Measurements from ENCODE around the gene C12orf57. TPM values are rescaled to one million over a fixed set of nuclear protein-coding genes. Genes with fewer than 3 reads are reported as not detected.

C12orf57 gene, protein sequence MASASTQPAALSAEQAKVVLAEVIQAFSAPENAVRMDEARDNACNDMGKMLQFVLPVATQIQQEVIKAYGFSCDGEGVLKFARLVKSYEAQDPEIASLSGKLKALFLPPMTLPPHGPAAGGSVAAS
- total RNA-seq: 114 and 150 TPM in 2 replicates

DNA sequence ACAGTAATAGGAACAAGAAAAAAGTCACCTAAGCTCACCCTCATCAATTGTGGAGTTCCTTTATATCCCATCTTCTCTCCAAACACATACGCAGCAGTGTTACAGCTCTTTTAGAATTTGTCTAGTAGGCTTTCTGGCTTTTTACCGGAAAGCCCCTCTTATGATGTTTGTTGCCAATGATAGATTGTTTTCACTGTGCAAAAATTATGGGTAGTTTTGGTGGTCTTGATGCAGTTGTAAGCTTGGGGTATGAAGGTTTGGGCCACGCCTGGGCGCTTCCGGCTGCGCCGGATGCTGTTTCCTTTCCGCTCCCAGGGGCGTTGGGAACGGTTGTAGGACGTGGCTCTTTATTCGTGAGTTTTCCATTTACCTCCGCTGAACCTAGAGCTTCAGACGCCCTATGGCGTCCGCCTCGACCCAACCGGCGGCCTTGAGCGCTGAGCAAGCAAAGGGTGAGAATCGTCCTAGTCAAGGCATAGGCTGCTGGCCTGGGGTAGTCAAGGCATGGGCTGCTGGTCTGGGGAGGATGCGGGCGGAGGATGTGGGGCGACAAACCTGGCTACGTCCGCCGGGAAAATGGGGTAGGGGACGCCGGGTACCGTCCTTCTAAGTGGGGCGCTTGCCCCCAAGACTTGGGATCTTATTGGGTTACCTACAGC, at the start of gene C12orf57, which contains the start of gene RNU7-1:
Gene C12orf57, plus strand, starts transcription at position 301 of the 659 bp plus-strand sequence. Its CDS starts 100 bp downstream, at position 401.
Gene RNU7-1, plus strand, starts transcription at position 95 of the 659 bp plus-strand sequence.

DNA sequence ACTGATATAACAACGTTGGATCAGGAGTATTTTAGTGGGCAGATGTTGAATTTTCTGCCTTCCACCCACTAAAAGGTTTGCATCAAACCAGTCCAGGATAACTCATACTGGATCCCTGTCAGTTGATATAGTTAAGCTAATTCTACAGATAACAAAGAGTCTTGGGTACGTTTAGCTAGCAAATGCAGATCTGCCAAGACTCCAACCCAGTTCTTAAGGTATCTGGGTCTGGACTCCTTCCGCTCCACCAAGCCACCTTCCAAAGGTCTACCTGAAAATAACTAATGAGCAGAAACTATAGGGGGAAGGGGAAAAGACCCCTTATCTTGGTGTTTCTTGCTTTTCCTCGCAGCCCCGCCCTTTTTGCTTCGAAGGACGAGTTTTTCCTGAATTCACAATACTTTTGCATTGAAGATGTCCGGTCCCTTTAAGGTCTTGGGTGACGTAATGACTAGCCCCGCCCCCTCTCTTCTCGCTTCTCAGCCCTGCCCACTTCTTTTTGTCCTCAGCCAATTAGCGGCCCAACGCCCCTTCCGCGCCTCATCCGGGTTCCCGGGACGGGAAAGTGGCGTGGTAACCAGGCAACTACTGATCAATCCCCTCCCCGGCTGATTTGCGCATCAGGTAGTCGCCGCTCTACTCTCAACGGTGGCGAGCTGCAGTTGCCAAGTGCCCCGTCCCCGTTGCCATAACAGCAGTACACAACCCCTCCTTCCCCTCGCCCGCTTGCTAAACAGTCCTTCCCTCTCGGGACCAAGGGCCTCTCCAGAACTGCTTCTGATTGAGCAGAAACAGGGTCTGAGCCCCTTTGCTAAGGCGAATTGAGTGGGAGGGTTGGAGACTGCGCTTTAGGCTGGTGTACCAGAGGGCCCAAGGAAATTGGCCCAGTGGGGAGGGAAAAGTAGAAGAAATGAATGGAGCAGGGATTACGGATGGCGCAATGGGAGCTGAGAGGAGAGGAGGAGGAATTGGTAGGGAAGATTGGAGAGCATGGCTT, 39.2 kb upstream of the C12orf57 start, which contains the start of gene LRRC23:
Gene LRRC23, plus strand, starts transcription at position 543 of the 997 bp plus-strand sequence. CDS start 812 bp downstream, outside the sequence.

DNA sequence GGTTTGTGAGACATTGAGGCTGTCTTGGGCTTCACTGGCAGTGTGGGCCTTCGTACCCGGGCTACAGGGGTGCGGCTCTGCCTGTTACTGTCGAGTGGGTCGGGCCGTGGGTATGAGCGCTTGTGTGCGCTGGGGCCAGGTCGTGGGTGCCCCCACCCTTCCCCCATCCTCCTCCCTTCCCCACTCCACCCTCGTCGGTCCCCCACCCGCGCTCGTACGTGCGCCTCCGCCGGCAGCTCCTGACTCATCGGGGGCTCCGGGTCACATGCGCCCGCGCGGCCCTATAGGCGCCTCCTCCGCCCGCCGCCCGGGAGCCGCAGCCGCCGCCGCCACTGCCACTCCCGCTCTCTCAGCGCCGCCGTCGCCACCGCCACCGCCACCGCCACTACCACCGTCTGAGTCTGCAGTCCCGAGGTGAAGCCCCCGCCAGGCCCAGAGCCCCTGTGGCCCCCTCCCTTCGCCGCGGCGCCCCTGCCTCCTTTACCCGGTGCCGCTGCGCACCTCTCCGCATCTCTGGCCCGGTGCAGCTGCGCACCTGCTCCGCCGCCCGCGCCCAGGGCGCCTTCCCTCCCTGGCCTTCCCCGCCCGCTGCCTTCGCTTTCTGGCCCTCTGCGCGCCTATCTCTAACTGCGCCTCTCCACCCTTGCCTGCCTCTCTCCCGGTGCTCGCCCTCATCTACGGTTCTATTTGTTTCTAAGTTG, 29.4 kb upstream of the C12orf57 start, which contains the start of gene ENO2:
Gene ENO2, plus strand, starts transcription at position 335 of the 701 bp plus-strand sequence. CDS start 1,253 bp downstream, outside the sequence.

DNA sequence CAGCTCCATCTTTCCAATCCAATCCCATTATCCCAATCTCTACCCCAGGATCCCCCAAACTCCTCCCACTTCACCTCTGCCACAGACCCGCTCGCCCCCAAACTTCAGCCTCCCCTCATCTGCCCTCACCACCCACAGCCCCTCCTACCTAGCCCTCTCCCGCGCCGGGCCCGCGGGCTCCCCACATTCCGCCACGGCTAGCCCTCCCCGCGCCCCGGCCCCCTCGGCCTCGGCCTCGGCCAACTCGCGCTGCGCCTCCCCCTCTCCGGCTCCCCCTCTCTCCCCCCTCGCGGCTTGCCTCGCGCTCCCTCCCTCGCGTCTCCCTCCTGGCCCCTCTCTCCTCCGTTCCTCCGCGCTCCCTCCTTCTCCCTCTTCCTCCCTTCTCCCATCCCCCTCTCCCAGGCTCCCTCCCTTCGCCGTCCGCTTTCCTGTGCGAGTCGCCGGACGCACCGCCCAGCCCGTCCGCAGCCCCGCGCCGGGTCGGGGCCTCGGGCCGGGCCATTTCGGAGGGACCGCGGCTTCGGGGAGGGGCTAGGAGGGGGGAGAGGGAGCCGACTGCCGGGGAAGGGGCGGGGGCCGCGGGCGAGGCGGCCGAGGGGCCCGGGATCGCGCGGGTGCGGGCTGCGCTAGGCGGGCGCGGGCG, 16.3 kb upstream of the C12orf57 start, which contains the start of gene ATN1:
Gene ATN1, plus strand, starts transcription at position 581 of the 643 bp plus-strand sequence. CDS start 6,043 bp downstream, outside the sequence.

DNA sequence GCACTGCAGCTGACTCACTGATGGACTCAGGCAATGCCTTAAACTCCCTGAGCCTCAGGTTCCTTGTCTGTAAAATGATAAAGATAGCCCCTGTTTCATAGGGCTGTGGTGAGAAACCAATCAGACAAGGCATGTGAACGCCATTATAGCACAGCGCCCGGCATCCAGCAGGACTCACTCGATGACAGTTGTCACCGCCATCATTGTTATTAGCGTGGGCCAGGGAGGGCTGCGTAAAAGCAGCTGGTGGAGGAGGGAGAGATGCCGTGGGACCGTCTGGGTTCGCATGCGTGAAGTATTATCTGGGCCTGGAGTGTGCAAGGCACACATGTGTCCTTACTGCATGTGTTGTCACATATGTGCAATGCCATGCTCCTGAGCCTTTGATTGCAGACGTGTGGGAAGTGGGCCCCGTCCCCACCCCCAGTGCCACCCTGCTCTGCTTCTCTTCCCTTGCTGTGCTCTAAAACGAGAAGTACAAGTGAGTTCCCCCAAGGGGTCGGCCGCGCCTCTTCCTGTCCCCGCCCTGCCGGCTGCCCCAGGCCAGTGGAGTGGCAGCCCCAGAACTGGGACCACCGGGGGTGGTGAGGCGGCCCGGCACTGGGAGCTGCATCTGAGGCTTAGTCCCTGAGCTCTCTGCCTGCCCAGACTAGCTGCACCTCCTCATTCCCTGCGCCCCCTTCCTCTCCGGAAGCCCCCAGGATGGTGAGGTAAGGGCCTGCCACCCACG, 7.2 kb downstream of the C12orf57 start, which contains the start of gene PTPN6:
Gene PTPN6, plus strand, starts transcription at position 546 of the 730 bp plus-strand sequence. Its CDS starts 157 bp downstream, at position 703.

Other genes starting within 250 kb of the C12orf57 start
- 0.13 TPM in 1 of 2 replicates, not detected in the other for gene PIANP, start 243.2 kb upstream of the C12orf57 start, total RNA-seq
- 143 and 164 TPM in 2 replicates for gene COPS7A, start 220.0 kb upstream of the C12orf57 start, total RNA-seq
- gene MLF2, start 190.9 kb upstream of the C12orf57 start, total RNA-seq: 119 TPM in 2 replicates
- 58.0 and 85.9 TPM in 2 replicates for gene PTMS, start 177.7 kb upstream of the C12orf57 start, total RNA-seq
- under 0.01 and 0.12 TPM in 2 replicates for gene LAG3, start 171.5 kb upstream of the C12orf57 start, total RNA-seq
- 3.1 and 7.5 TPM in 2 replicates for gene CD4, start 154.5 kb upstream of the C12orf57 start, total RNA-seq
- 5.7 and 7.9 TPM in 2 replicates for gene GPR162, start 122.2 kb upstream of the C12orf57 start, total RNA-seq
- gene P3H3, start 115.6 kb upstream of the C12orf57 start, total RNA-seq: 90.6 and 104 TPM in 2 replicates
- gene GNB3, start 103.1 kb upstream of the C12orf57 start, total RNA-seq: 1.6 and 1.8 TPM in 2 replicates
- gene CDCA3, start 92.7 kb upstream of the C12orf57 start, total RNA-seq: 9.5 and 19.2 TPM in 2 replicates
- gene USP5, start 91.9 kb upstream of the C12orf57 start, total RNA-seq: 98.9 and 128 TPM in 2 replicates
- 769 and 1,187 TPM in 2 replicates for gene TPI1, start 76.5 kb upstream of the C12orf57 start, total RNA-seq
- gene SPSB2, start 70.7 kb upstream of the C12orf57 start, total RNA-seq: 9.6 and 10.5 TPM in 2 replicates
- 12.4 and 12.7 TPM in 2 replicates for gene LRRC23, start 39.2 kb upstream of the C12orf57 start, total RNA-seq
- 16.2 and 19.3 TPM in 2 replicates for gene ENO2, start 29.4 kb upstream of the C12orf57 start, total RNA-seq
- gene ATN1, start 16.1 kb upstream of the C12orf57 start, total RNA-seq: 6.7 and 23.0 TPM in 2 replicates
- not detected in 2 replicates for gene RNU7-1, start 206 bp upstream of the C12orf57 start, total RNA-seq
- gene PTPN6, start 7.3 kb downstream of the C12orf57 start, total RNA-seq: not detected in 2 replicates
- 103 and 125 TPM in 2 replicates for gene PHB2, start 26.6 kb downstream of the C12orf57 start, total RNA-seq
- 26.3 and 35.9 TPM in 2 replicates for gene EMG1, start 26.9 kb downstream of the C12orf57 start, total RNA-seq
- 7.3 and 13.2 TPM in 2 replicates for gene LPCAT3, start 74.5 kb downstream of the C12orf57 start, total RNA-seq
- 215 and 232 TPM in 2 replicates for gene C1S, start 116.7 kb downstream of the C12orf57 start, total RNA-seq
- 69.8 and 146 TPM in 2 replicates for gene C1R, start 148.4 kb downstream of the C12orf57 start, total RNA-seq
- 24.4 and 38.4 TPM in 2 replicates for gene C1RL, start 165.2 kb downstream of the C12orf57 start, total RNA-seq
- 0.19 TPM in 1 of 2 replicates, not detected in the other for gene RBP5, start 184.9 kb downstream of the C12orf57 start, total RNA-seq
- gene CLSTN3, start 186.3 kb downstream of the C12orf57 start, total RNA-seq: 7.0 and 7.9 TPM in 2 replicates
- 18.0 and 21.4 TPM in 2 replicates for gene PEX5, start 245.7 kb downstream of the C12orf57 start, total RNA-seq